IMR-90 (cell line): ENCODE results near the gene ANO2. TPM values are rescaled to one million over a fixed set of nuclear protein-coding genes. Genes with fewer than 3 reads are reported as not detected.

Experiments
- ATAC-seq: fragments of 200-7000 bp; cut with Tn5 transposase; 2 replicates; pipeline ENCODE4 v1.9.1; 2020; ENCODE audit warnings: low read depth, mild to moderate bottlenecking, moderate library complexity
- BruUV-seq: library from RNA; stranded (reverse); fragments of 400-500 nt; replicated peaks from 2 replicates; lab custom pipeline; 2021; lab: Mats Ljungman, UMichigan
- CTCF ChIA-PET: fragments of 300-600 bp; formaldehyde crosslinking; extraction: SDS; loops from one replicate; lab custom pipeline; 2021; ENCODE audit warnings: antibody characterized with exemption; lab: Yijun Ruan, JAX
- POLR2A ChIA-PET: fragments of 300-600 bp; sonication (Branson Sonifier 250); formaldehyde crosslinking; loops from one replicate; lab custom pipeline; 2022; ENCODE audit warnings: antibody characterized with exemption; ENCODE audit not compliant: unreplicated experiment; lab: Charles Lee
- DNase-seq: peaks from one replicate; pipeline ENCODE4 v3.0.0; 2013
- H2AFZ ChIP-seq: replicated peaks from 2 replicates; pipeline ENCODE3; 2013; ENCODE audit warnings: low read length, mild to moderate bottlenecking; ENCODE audit not compliant: poor library complexity
- H2AK5ac ChIP-seq: 2 replicates; pipeline ENCODE4 v1.6.1; 2013; ENCODE audit warnings: low read depth, low read length, inconsistent platforms
- H2AK9ac ChIP-seq: replicated peaks from 2 replicates; pipeline ENCODE3; 2013; ENCODE audit warnings: mild to moderate bottlenecking, low read depth, low read length, moderate library complexity; ENCODE audit not compliant: poor library complexity
- H2BK120ac ChIP-seq: 2 replicates; pipeline ENCODE4 v1.6.1; 2013; ENCODE audit warnings: low read depth, low read length, inconsistent platforms
- H2BK15ac ChIP-seq: 3 replicates; pipeline ENCODE4 v1.6.1; 2013; ENCODE audit warnings: low read depth, low read length, inconsistent platforms
- H2BK20ac ChIP-seq: 2 replicates; pipeline ENCODE4 v1.6.1; 2013; ENCODE audit warnings: low read depth, mild to moderate bottlenecking, inconsistent platforms, low read length, moderate library complexity
- H2BK5ac ChIP-seq: 2 replicates; pipeline ENCODE4 v1.6.1; 2013; ENCODE audit warnings: mild to moderate bottlenecking, low read depth, low read length, inconsistent platforms; ENCODE audit not compliant: poor library complexity, severe bottlenecking
- H3K14ac ChIP-seq: replicated peaks from 2 replicates; pipeline ENCODE4 v1.6.1; 2013; ENCODE audit warnings: low read depth, low read length, inconsistent platforms
- H3K18ac ChIP-seq: 2 replicates; pipeline ENCODE4 v1.6.1; 2013; ENCODE audit warnings: low read depth, low read length, control low read depth
- H3K23ac ChIP-seq: 2 replicates; pipeline ENCODE4 v1.6.1; 2013; ENCODE audit warnings: low read depth, low read length, inconsistent platforms
- H3K27ac ChIP-seq: 2 replicates; pipeline ENCODE4 v1.5.1; 2013; ENCODE audit warnings: mild to moderate bottlenecking, control low read depth, low read length; ENCODE audit not compliant: insufficient read depth
- H3K27me3 ChIP-seq: 2 replicates; pipeline ENCODE4 v1.6.1; 2013; ENCODE audit warnings: low read length; ENCODE audit not compliant: control insufficient read depth, insufficient read depth
- H3K36me3 ChIP-seq: 2 replicates; pipeline ENCODE4 v1.6.1; 2013; ENCODE audit warnings: low read length, mixed read lengths; ENCODE audit not compliant: control insufficient read depth, insufficient read depth
- H3K4ac ChIP-seq: 2 replicates; pipeline ENCODE4 v1.6.1; 2013; ENCODE audit warnings: low read depth, low read length, inconsistent platforms
- H3K4me1 ChIP-seq: 2 replicates; pipeline ENCODE4 v1.6.1; 2013; ENCODE audit warnings: low read length, mixed read lengths; ENCODE audit not compliant: control insufficient read depth, insufficient read depth
- H3K4me2 ChIP-seq: 2 replicates; pipeline ENCODE4 v1.6.1; 2013; ENCODE audit warnings: low read depth, mild to moderate bottlenecking, control low read depth, low read length, moderate library complexity
- H3K4me3 ChIP-seq: 2 replicates; pipeline ENCODE4 v1.5.1; 2013; ENCODE audit warnings: low read depth, mild to moderate bottlenecking, control low read depth, low read length, moderate library complexity; ENCODE audit not compliant: insufficient read depth
- H3K56ac ChIP-seq: 2 replicates; pipeline ENCODE4 v1.6.1; 2013; ENCODE audit warnings: low read length, inconsistent platforms; ENCODE audit not compliant: insufficient read depth; ENCODE audit errors: extremely low read depth
- H3K79me1 ChIP-seq, 2 experiments: 2 replicates each; pipeline ENCODE4 v1.6.1; 2013; ENCODE audit warnings: low read length in 2 of 2, inconsistent platforms in 1 of 2, low read depth in 1 of 2
- H3K9ac ChIP-seq: 2 replicates; pipeline ENCODE4 v1.6.1; 2013; ENCODE audit warnings: low read depth, low read length, control low read depth
- H3K9me1 ChIP-seq: 2 replicates; pipeline ENCODE4 v1.6.1; 2013; ENCODE audit warnings: low read length, inconsistent platforms; ENCODE audit not compliant: insufficient read depth
- H3K9me3 ChIP-seq: 2 replicates; pipeline ENCODE4 v1.6.1; 2013; ENCODE audit warnings: low read length; ENCODE audit not compliant: control insufficient read depth, insufficient read depth
- H4K20me1 ChIP-seq: 2 replicates; pipeline ENCODE4 v1.6.1; 2013; ENCODE audit warnings: low read length, inconsistent platforms; ENCODE audit not compliant: insufficient read depth
- H4K5ac ChIP-seq: 2 replicates; pipeline ENCODE4 v1.6.1; 2013; ENCODE audit warnings: mild to moderate bottlenecking, low read depth, low read length, control low read depth
- H4K8ac ChIP-seq, 2 experiments: 2 replicates each; pipeline ENCODE4 v1.6.1; 2013; ENCODE audit warnings: low read depth in 2 of 2, low read length in 2 of 2, control low read depth in 1 of 2, inconsistent platforms in 1 of 2
- H4K91ac ChIP-seq: 2 replicates; pipeline ENCODE4 v1.6.1; 2013; ENCODE audit warnings: low read depth, low read length, inconsistent platforms; ENCODE audit not compliant: insufficient read depth
- BHLHE40 ChIP-seq: fragments of 150-350 bp; IDR thresholded peaks from 2 replicates; pipeline ENCODE4 v1.6.1; 2016; ENCODE audit warnings: mild to moderate bottlenecking, low read depth, low read length
- CEBPB ChIP-seq: IDR thresholded peaks from 2 replicates; pipeline ENCODE4 v1.6.1; 2012; ENCODE audit warnings: low read depth, low read length, improper control_type of control experiment
- CTCF ChIP-seq: conservative IDR thresholded peaks from 2 replicates; pipeline ENCODE4 v1.5.1; 2012; ENCODE audit warnings: mild to moderate bottlenecking, low read depth, low read length, improper control_type of control experiment
- FOS ChIP-seq: fragments of 150-350 bp; IDR thresholded peaks from 2 replicates; pipeline ENCODE4 v1.6.1; 2016; ENCODE audit warnings: low read depth, low read length
- MAFK ChIP-seq: IDR thresholded peaks from 2 replicates; pipeline ENCODE4 v1.6.1; 2012; ENCODE audit warnings: low read depth, low read length, improper control_type of control experiment
- MAZ ChIP-seq: IDR thresholded peaks from 2 replicates; pipeline ENCODE4 v1.6.1; 2012; ENCODE audit warnings: low read depth, mild to moderate bottlenecking, low read length, improper control_type of control experiment, moderate library complexity, borderline replicate concordance
- MXI1 ChIP-seq: IDR thresholded peaks from 2 replicates; pipeline ENCODE4 v1.6.1; 2012; ENCODE audit warnings: low read depth, mild to moderate bottlenecking, low read length, moderate library complexity, borderline replicate concordance
- NFE2L2 ChIP-seq: fragments of 150-350 bp; IDR thresholded peaks from 2 replicates; pipeline ENCODE4 v1.6.1; 2016; ENCODE audit warnings: low read depth, mild to moderate bottlenecking, low read length
- POLR2A ChIP-seq: IDR thresholded peaks from 2 replicates; pipeline ENCODE4 v1.6.1; 2012; ENCODE audit warnings: mild to moderate bottlenecking, low read depth, low read length
- RAD21 ChIP-seq: IDR thresholded peaks from 2 replicates; pipeline ENCODE4 v1.6.1; 2012; ENCODE audit warnings: low read length, improper control_type of control experiment
- RCOR1 ChIP-seq: IDR thresholded peaks from 2 replicates; pipeline ENCODE4 v1.6.1; 2012; ENCODE audit warnings: mild to moderate bottlenecking, low read length, improper control_type of control experiment; ENCODE audit not compliant: insufficient replicate concordance
- RFX5 ChIP-seq: IDR thresholded peaks from 2 replicates; pipeline ENCODE4 v1.8.0; 2012; ENCODE audit warnings: low read depth, mild to moderate bottlenecking, low read length, moderate library complexity
- SMC3 ChIP-seq: fragments of 150-350 bp; IDR thresholded peaks from 2 replicates; pipeline ENCODE4 v1.6.1; 2016; ENCODE audit warnings: low read depth, mild to moderate bottlenecking, antibody characterized with exemption, low read length, moderate library complexity
- WGBS, 2 experiments: methylation state at CpG; one replicate each; pipeline versions ENCODE4 v1.1.5 to v1.1.7; 2013; ENCODE audit warnings: missing lambda C conversion rate in 2 of 2; ENCODE audit not compliant: insufficient read length in 1 of 2; ENCODE audit errors: extremely low coverage in 2 of 2; 5-methylcytosine and 5-hydroxymethylcytosine counted together
- dilution Hi-C: fragments of 300-500 bp; cut with HindIII; formaldehyde crosslinking; loops from one replicate; pipeline ENCODE4 v1.14.3; 2018; ENCODE audit warnings: low sequenced_read_pairs; ENCODE audit not compliant: unreplicated experiment
- in situ Hi-C: fragments of 300-500 bp; cut with MboI; formaldehyde crosslinking; loops from 3 replicates; pipeline ENCODE4 v1.14.3; 2019; ENCODE audit warnings: low sequenced_read_pairs, inconsistent platforms, mixed read lengths
- intact Hi-C: fragments of 100-400 bp; cut with micrococcal nuclease; formaldehyde crosslinking; loops from 2 replicates; pipeline ENCODE4 v1.10.0; 2022
- polyA plus RNA-seq, 3 experiments: library from polyadenylated mRNA; depleted of rRNA; stranded (reverse); fragments of >200 nt; gene quantifications; 2 replicates each; pipeline ENCODE4 v1.2.3, GENCODE V29; 2012; ENCODE audit warnings: low replicate concordance in 1 of 3
- total RNA-seq: library from RNA; depleted of rRNA; stranded (reverse); fragments of >200 nt; gene quantifications from 2 replicates; pipeline ENCODE4 v1.2.3, GENCODE V29; 2012
- TF ChIP-seq, protein P1 (sequence below): fragments of 150-350 bp; IDR thresholded peaks from 2 replicates; pipeline ENCODE4 v1.6.1; 2016; ENCODE audit warnings: low read depth, mild to moderate bottlenecking, low read length, moderate library complexity, borderline replicate concordance
- TF ChIP-seq, protein P2 (sequence below): fragments of 150-350 bp; IDR thresholded peaks from 2 replicates; pipeline ENCODE4 v1.6.1; 2017; ENCODE audit warnings: mild to moderate bottlenecking, antibody characterized with exemption, low read length, low read depth

ANO2 gene
- total and polyA plus RNA-seq, 2 of the 4 experiments (the other 2 are of a cell fraction): 0.22 TPM; not detected in 1

DNA sequence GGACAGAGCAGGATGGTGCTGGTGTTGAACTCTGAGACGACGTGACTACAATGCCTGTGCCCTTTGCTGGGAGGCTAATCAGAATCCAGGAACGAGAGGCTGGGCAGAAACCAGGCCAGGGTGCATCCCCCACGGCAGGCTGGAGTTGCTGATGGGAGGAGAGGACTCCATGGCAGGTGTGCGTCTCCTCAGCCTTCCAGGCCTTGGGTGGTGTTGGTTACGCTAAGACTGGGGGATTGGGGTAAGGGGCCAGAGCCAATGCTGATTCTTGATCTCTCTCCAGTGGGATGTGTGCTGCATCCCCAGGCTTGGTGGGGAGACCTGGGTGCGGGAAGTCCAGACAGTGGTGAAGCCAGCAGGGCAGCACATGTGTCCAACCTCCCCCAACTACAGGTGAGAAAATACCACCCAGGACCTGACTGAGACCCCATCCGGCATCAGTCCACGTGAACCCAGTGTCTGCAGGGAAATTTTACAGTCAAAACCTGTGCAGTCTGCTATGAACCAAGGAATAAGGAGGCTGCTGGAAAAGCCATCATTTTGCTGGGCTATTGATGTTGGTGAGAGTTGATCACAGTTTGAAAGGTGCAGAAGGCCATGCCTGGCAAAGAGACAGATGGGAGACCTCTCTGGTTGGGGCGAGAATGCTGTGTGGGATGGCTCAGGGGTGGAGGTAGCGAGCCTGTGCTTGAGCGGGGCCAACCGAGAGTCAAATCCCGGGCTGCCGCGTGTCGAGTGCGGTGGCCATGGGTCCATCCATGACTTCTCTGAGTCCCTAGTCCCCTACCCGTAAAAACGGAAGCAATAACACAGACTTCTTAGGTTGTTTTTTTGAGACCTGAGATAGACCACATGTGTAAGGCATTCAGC lies 423.4 kb downstream of the ANO2 start:
- WGBS, 2 experiments: 80% methylated on average over 5 of the region's 20 CpGs; no CpG with 5 or more reads in 1 of the 2 experiments
- ATAC-seq (no peak), DNase-seq (no peak)
- no peaks in the 10 kb centered on the region for H4K20me1 ChIP-seq
- no peak overlapping the region for H3K23ac ChIP-seq
- no peaks in the 10 kb centered on the region for H3K9me3 ChIP-seq
- no peaks in the 10 kb centered on the region for H3K4me1 ChIP-seq
- H3K9ac ChIP-seq: no peak overlapping the region
- ChIA-PET POLR2A (no interaction called here), CTCF (no interaction called here)
- H2AFZ ChIP-seq: no peak overlapping the region
- no TSS peak for BruUV-seq
- no peaks in the 10 kb centered on the region for H3K36me3 ChIP-seq
- no peaks in the 10 kb centered on the region for H3K27me3 ChIP-seq
- no peak overlapping the region for H2BK5ac ChIP-seq
- no peak overlapping the region for H3K4me2 ChIP-seq
- no peak overlapping the region for H4K5ac ChIP-seq
- no peak overlapping the region for H3K56ac ChIP-seq
- H3K18ac ChIP-seq: no peak overlapping the region
- 0 out of 2 replicates have a peak, but pooled peaks cover 10% of the 10 kb centered on the region for H3K9me1 ChIP-seq
- H4K8ac ChIP-seq: no peak overlapping the region
- no peak overlapping the region for H2BK120ac ChIP-seq
- no peak overlapping the region for H2AK9ac ChIP-seq
- dilution Hi-C loops: no loop called here
- H2BK15ac ChIP-seq: no peak overlapping the region
- no peak overlapping the region for H3K27ac ChIP-seq
- H3K14ac ChIP-seq: no peak overlapping the region
- intact Hi-C loops: no loop called here
- H2BK20ac ChIP-seq: no peak overlapping the region
- no peaks in the 10 kb centered on the region for H3K79me1 ChIP-seq
- H3K4me3 ChIP-seq: no peak overlapping the region
- H2AK5ac ChIP-seq: no peak overlapping the region
- H3K4ac ChIP-seq: no peak overlapping the region
- in situ Hi-C loops: no loop called here
- H4K91ac ChIP-seq: no peak overlapping the region
- TF ChIP-seq SMC3 (no peak), MXI1 (no peak), RAD21 (no peak), RFX5 (no peak), POLR2A (no peak), MAFK (no peak), CEBPB (no peak), BHLHE40 (no peak), RCOR1 (no peak), CTCF (no peak), NFE2L2 (no peak), FOS (no peak), MAZ (no peak)
- TF ChIP-seq, protein P1, sequence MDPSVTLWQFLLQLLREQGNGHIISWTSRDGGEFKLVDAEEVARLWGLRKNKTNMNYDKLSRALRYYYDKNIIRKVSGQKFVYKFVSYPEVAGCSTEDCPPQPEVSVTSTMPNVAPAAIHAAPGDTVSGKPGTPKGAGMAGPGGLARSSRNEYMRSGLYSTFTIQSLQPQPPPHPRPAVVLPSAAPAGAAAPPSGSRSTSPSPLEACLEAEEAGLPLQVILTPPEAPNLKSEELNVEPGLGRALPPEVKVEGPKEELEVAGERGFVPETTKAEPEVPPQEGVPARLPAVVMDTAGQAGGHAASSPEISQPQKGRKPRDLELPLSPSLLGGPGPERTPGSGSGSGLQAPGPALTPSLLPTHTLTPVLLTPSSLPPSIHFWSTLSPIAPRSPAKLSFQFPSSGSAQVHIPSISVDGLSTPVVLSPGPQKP: no peak
- TF ChIP-seq, protein P2, sequence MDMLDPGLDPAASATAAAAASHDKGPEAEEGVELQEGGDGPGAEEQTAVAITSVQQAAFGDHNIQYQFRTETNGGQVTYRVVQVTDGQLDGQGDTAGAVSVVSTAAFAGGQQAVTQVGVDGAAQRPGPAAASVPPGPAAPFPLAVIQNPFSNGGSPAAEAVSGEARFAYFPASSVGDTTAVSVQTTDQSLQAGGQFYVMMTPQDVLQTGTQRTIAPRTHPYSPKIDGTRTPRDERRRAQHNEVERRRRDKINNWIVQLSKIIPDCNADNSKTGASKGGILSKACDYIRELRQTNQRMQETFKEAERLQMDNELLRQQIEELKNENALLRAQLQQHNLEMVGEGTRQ: no peak
